Adrenal gland (tissue), 5 donors: ENCODE measurements around the gene BCORL1.

Experiments used
- CTCF ChIP-seq, 6 experiments: fragments of 450-650 bp in 4 of 6; fragments of 200-600 bp in 2 of 6; sonication (generic) in 1 of 6; IDR thresholded peaks; 1 replicate in 5 of 6; 2 replicates in 1 of 6; pipeline versions ENCODE4 v1.5.1 to v1.8.0; 2016 to 2021; ENCODE audit warnings: antibody characterized with exemption in 6 of 6, mild to moderate bottlenecking in 2 of 6, moderate library complexity in 1 of 6
- POLR2A ChIP-seq, 2 donors: fragments of 450-650 bp; IDR thresholded peaks; one replicate each; pipeline ENCODE4 v1.6.1; 2017; ENCODE audit warnings: antibody characterized with exemption in 2 of 2, mild to moderate bottlenecking in 2 of 2, moderate library complexity in 1 of 2
- donor health status: DM: no; HTN: no; CAD: no.

GRCh38 chrX:130055899-130056298, 73.5 kb downstream of the BCORL1 start:
- TF ChIP-seq CTCF (IDR thresholded peaks at IDR 0.05) (no peak), POLR2A (IDR thresholded peaks at IDR 0.05) (no peak)
